ENCODE results near the gene NECAB3. TPM values are rescaled to one million over a fixed set of nuclear protein-coding genes. Genes with fewer than 3 reads are reported as not detected.

NECAB3 gene
- total and polyA plus RNA-seq, 2 of the 4 experiments (the other 2 are of a cell fraction) = 8.6 to 28.4 TPM

DNA sequence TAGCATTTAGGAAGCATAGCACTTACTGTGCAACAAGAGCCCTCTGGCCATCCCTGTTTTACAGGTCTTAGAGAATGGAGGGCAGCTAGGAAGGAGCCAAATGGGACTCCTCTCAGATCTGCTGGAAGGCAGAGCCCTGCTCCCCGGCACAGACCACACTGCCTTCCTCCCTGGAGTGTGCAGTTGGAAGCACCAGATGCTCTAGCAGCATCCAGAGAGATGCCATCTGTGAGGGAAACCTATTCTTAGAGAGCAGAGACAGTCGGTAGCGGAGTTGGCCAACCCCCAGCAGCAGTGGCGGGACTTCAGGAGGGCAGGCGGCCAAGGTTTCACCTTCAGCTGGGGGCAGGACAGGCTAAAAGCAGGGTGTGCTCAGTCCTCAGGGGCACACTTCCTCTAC lies 28.6 kb upstream of the NECAB3 start:
- no peak overlapping the region for H2BK120ac ChIP-seq (ENCODE audit: low read depth, low read length)
- no peak overlapping the region for H3K18ac ChIP-seq (ENCODE audit: low read depth, low read length)
- in situ Hi-C loops (cut with MboI; ENCODE audit: low sequenced_read_pairs) = no loop called here
- no peak overlapping the region for H4K91ac ChIP-seq (ENCODE audit: insufficient read depth, low read depth, low read length)
- no peak overlapping the region for H3K4me3 ChIP-seq (ENCODE audit: insufficient read depth, low read depth, low read length)
- no peak overlapping the region for H3K56ac ChIP-seq (ENCODE audit: extremely low read depth, insufficient read depth, low read length)
- H3K36me3 ChIP-seq (ENCODE audit: control insufficient read depth, insufficient read depth, low read length) = peaks cover 3% of the 10 kb centered on the region; the same call in 1 of the 2 replicates
- H3K23ac ChIP-seq (ENCODE audit: low read depth, low read length) = no peak overlapping the region
- no CpG with 5 or more reads among the region's 5 CpGs for WGBS, 2 experiments (ENCODE audit: extremely low coverage in 2 of 2, insufficient read length in 1 of 2)
- no peak overlapping the region for H2AK5ac ChIP-seq (ENCODE audit: low read depth, low read length)
- no peak for DNase-seq
- BruUV-seq (replicated peaks) = no TSS peak
- H3K14ac ChIP-seq (replicated peaks; ENCODE audit: low read depth, low read length) = no peak overlapping the region
- intact Hi-C loops (cut with micrococcal nuclease) = no loop called here
- no peak overlapping the region for H4K5ac ChIP-seq (ENCODE audit: low read depth, low read length)
- no peak overlapping the region for H4K8ac ChIP-seq (ENCODE audit: low read depth in 2 of 2, low read length in 2 of 2)
- no peaks in the 10 kb centered on the region; the same call in 1 of the 2 replicates for H4K20me1 ChIP-seq (ENCODE audit: insufficient read depth, low read length)
- H3K9me1 ChIP-seq (ENCODE audit: insufficient read depth, low read length) = no peaks in the 10 kb centered on the region
- POLR2A ChIA-PET (ENCODE audit: unreplicated experiment) = no interaction called here
- no peak overlapping the region for H2BK20ac ChIP-seq (ENCODE audit: low read depth, low read length)
- H2AK9ac ChIP-seq (replicated peaks; ENCODE audit: low read depth, low read length, poor library complexity) = no peak overlapping the region
- H3K27ac ChIP-seq (ENCODE audit: insufficient read depth, low read length) = no peak overlapping the region
- no peaks in the 10 kb centered on the region for H3K27me3 ChIP-seq (ENCODE audit: control insufficient read depth, insufficient read depth, low read length)
- CTCF ChIA-PET = interaction anchor here (0.7 kb wide), 1 partner anchor 22 kb away, joined by 3 read pairs; no protein-coding TSS in a partner anchor
- no peak overlapping the region for H2AFZ ChIP-seq (replicated peaks; ENCODE audit: low read length, poor library complexity)
- no peaks in the 10 kb centered on the region for H3K9me3 ChIP-seq (ENCODE audit: control insufficient read depth, insufficient read depth, low read length)
- TF ChIP-seq SMC3 (IDR thresholded peaks at IDR 0.05; ENCODE audit: low read depth, low read length) (no peak), CHD1 (IDR thresholded peaks at IDR 0.05; ENCODE audit: low read depth, low read length) (no peak), FOS (IDR thresholded peaks at IDR 0.05; ENCODE audit: low read depth, low read length) (no peak), CEBPB (IDR thresholded peaks at IDR 0.05; ENCODE audit: low read depth, low read length) (no peak), POLR2A (IDR thresholded peaks at IDR 0.05; ENCODE audit: low read depth, low read length) (no peak), MAZ (IDR thresholded peaks at IDR 0.05; ENCODE audit: borderline replicate concordance, low read depth, low read length) (no peak), RAD21 (IDR thresholded peaks at IDR 0.05; ENCODE audit: low read length) (no peak), RCOR1 (IDR thresholded peaks at IDR 0.05; ENCODE audit: insufficient replicate concordance, low read length) (no peak), BHLHE40 (IDR thresholded peaks at IDR 0.05; ENCODE audit: low read depth, low read length) (no peak), MAFK (IDR thresholded peaks at IDR 0.05; ENCODE audit: low read depth, low read length) (no peak), RFX5 (IDR thresholded peaks at IDR 0.05; ENCODE audit: low read depth, low read length) (no peak), NFE2L2 (IDR thresholded peaks at IDR 0.05; ENCODE audit: low read depth, low read length) (no peak)
- TF ChIP-seq, protein P1, sequence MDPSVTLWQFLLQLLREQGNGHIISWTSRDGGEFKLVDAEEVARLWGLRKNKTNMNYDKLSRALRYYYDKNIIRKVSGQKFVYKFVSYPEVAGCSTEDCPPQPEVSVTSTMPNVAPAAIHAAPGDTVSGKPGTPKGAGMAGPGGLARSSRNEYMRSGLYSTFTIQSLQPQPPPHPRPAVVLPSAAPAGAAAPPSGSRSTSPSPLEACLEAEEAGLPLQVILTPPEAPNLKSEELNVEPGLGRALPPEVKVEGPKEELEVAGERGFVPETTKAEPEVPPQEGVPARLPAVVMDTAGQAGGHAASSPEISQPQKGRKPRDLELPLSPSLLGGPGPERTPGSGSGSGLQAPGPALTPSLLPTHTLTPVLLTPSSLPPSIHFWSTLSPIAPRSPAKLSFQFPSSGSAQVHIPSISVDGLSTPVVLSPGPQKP (IDR thresholded peaks at IDR 0.05; ENCODE audit: borderline replicate concordance, low read depth, low read length) = no peak
- TF ChIP-seq, protein P2, sequence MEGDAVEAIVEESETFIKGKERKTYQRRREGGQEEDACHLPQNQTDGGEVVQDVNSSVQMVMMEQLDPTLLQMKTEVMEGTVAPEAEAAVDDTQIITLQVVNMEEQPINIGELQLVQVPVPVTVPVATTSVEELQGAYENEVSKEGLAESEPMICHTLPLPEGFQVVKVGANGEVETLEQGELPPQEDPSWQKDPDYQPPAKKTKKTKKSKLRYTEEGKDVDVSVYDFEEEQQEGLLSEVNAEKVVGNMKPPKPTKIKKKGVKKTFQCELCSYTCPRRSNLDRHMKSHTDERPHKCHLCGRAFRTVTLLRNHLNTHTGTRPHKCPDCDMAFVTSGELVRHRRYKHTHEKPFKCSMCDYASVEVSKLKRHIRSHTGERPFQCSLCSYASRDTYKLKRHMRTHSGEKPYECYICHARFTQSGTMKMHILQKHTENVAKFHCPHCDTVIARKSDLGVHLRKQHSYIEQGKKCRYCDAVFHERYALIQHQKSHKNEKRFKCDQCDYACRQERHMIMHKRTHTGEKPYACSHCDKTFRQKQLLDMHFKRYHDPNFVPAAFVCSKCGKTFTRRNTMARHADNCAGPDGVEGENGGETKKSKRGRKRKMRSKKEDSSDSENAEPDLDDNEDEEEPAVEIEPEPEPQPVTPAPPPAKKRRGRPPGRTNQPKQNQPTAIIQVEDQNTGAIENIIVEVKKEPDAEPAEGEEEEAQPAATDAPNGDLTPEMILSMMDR (conservative IDR thresholded peaks at IDR 0.05; ENCODE audit: low read depth, low read length) = no peak
- TF ChIP-seq, protein P3, sequence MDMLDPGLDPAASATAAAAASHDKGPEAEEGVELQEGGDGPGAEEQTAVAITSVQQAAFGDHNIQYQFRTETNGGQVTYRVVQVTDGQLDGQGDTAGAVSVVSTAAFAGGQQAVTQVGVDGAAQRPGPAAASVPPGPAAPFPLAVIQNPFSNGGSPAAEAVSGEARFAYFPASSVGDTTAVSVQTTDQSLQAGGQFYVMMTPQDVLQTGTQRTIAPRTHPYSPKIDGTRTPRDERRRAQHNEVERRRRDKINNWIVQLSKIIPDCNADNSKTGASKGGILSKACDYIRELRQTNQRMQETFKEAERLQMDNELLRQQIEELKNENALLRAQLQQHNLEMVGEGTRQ (IDR thresholded peaks at IDR 0.05; ENCODE audit: low read depth, low read length) = no peak
- no peak overlapping the region for H3K4me2 ChIP-seq (ENCODE audit: low read depth, low read length)
- H3K4ac ChIP-seq (ENCODE audit: low read depth, low read length) = no peak overlapping the region
- H2BK15ac ChIP-seq (ENCODE audit: low read depth, low read length) = no peak overlapping the region
- no peak for ATAC-seq (ENCODE audit: low read depth)
- no peaks in the 10 kb centered on the region for H3K4me1 ChIP-seq (ENCODE audit: control insufficient read depth, insufficient read depth, low read length)
- H3K9ac ChIP-seq (ENCODE audit: low read depth, low read length) = no peak overlapping the region
- H3K79me1 ChIP-seq (ENCODE audit: low read depth in 1 of 2, low read length in 2 of 2) = no peaks in the 10 kb centered on the region
- dilution Hi-C loops (cut with HindIII; ENCODE audit: low sequenced_read_pairs, unreplicated experiment) = no loop called here
- no peak overlapping the region for H2BK5ac ChIP-seq (ENCODE audit: low read depth, low read length, poor library complexity, severe bottlenecking)

All from IMR-90 (cell line).